Measurements from ENCODE around the gene FBXW4.

Gene FBXW4

DNA sequence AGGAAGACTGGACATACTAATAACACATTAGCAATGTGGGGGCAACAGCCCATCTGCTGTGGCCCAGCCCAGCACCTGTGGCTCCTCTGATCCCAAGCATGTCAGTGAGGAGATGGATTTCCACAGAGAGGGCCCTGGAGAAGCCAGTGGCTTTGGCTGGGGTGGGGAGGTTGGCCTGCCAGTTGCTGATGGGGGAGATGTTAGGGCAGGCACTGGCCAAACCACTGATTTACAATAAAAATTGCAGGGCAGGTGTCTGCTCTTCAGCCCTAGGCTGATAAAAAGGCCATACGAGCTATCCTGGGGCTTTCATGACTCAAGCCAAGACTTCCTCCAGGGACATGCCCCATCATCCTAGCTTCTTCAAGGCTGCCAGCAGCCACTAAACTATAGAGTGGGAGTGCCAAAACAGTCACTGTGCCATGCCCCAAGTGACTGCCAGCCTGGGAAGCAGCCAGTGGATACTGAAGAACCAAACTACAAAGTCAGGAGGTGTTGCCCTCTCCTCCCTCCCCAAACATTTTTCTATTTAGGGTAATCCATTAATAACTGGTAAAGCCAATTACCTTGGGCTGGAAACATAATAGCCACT lies 69.1 kb downstream of the FBXW4 start:
- TF ChIP-seq POLR2A (IDR thresholded peaks at IDR 0.05; ENCODE audit: low read depth, low read length), result no peak
- DNase-seq (ENCODE audit: insufficient read length, low spot score), result no peak
- FAIRE-seq, result no peak

GRCh38 chr10:101624526-101625102 lies 70.4 kb downstream of the FBXW4 start:
- DNase-seq (ENCODE audit: insufficient read length, low spot score), result no peak
- no peak for TF ChIP-seq POLR2A (IDR thresholded peaks at IDR 0.05; ENCODE audit: low read depth, low read length)
- FAIRE-seq, result no peak

- FAIRE-seq, result no peak
- no peak for TF ChIP-seq POLR2A (IDR thresholded peaks at IDR 0.05; ENCODE audit: low read depth, low read length)
- DNase-seq (ENCODE audit: insufficient read length, low spot score), result no peak
These were observed 71.4 kb downstream of the FBXW4 start for GRCh38 chr10:101623528-101623927.

DNA sequence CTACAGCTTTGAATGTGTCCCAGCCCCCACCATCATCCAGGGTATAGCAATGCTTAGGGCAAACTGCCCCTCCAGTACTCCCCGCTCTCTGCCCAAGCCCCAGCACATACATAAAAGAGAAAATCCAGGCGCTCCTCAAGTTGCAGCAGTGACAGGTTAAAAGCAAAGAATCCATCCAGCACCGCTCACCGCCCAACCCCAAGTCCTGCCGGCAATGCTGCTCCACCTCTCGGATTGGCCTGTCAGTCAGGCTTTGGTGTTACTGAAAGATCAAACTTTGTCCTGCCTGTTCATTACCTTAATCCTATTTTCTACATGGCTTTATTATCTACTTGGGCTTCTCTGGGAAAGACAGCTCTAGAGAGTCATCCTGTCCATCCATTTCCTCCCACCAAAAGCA lies 75.0 kb downstream of the FBXW4 start:
- DNase-seq (ENCODE audit: insufficient read length, low spot score) (no peak), FAIRE-seq (no peak)
- no peak for TF ChIP-seq POLR2A (IDR thresholded peaks at IDR 0.05; ENCODE audit: low read depth, low read length)

DNA sequence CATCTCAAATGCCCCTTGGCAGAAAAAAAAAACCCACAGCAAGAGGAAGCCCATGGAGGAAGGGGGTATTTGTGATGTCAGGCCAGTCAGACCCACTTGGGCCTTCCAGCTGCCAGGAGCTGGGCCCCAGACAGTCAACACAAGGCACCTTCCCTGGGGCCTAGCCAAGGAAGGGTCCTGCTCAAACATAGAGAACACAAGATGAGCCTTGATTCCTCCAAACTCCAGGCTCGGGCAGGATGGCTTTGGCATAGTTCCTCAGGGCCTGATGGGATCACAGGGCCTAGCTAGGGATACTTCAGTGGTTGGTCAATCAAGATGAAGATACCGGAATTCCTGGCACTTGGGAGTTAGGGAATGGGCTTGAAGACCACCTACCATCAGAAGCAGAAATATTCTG lies 76.1 kb downstream of the FBXW4 start:
- no peak for TF ChIP-seq POLR2A (IDR thresholded peaks at IDR 0.05; ENCODE audit: low read depth, low read length)
- FAIRE-seq (no peak), DNase-seq (ENCODE audit: insufficient read length, low spot score) (no peak)

GRCh38 chr10:101617824-101618568 lies 77.0 kb downstream of the FBXW4 start:
- DNase-seq (ENCODE audit: insufficient read length, low spot score) (no peak), FAIRE-seq (no peak)
- TF ChIP-seq POLR2A (IDR thresholded peaks at IDR 0.05; ENCODE audit: low read depth, low read length), result no peak

DNA sequence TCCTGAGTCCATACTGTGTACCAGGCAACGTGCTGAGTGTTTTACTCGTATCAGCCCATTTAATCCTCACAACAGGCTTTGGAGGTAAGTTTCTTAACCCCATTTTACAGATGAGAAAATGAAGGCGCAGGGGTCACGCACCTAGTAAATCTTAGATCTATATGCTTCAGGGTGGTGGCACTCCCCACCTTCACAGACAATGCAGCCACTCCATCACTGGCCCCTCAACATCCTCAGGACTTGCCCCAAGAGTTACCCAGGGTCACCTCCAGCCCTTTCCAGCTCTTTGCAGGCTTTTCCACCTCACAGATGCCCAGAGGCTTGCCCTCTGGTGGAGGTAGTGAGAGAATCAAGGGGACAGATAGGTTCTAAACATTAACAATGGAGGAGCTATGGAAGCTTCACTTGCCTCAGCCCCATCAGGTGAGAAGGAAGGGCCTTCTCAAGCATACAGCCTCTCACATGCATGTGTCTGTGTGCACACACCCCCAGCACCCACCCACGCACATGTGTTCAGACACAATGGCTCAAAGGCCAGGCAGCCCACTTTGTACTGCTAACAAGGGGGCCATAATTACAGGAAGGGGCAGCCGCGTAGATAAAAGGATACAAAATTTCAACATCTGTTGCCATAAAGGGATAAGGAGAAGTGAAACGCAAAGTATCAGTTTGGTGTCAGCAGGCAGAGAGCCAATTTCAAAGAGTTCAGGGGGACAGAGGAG lies 77.7 kb downstream of the FBXW4 start:
- no peak for FAIRE-seq
- DNase-seq (ENCODE audit: insufficient read length, low spot score), result no peak
- no peak for TF ChIP-seq POLR2A (IDR thresholded peaks at IDR 0.05; ENCODE audit: low read depth, low read length)

- TF ChIP-seq POLR2A (IDR thresholded peaks at IDR 0.05; ENCODE audit: low read depth, low read length), result no peak
- FAIRE-seq, result no peak
- no peak for DNase-seq (ENCODE audit: insufficient read length, low spot score)
These were observed 78.4 kb downstream of the FBXW4 start for GRCh38 chr10:101616415-101617101.

GRCh38 chr10:101615525-101616116 lies 79.3 kb downstream of the FBXW4 start:
- no peak for TF ChIP-seq POLR2A (IDR thresholded peaks at IDR 0.05; ENCODE audit: low read depth, low read length)
- DNase-seq (ENCODE audit: insufficient read length, low spot score), result no peak
- no peak for FAIRE-seq

- DNase-seq (ENCODE audit: insufficient read length, low spot score), result no peak
- FAIRE-seq, result no peak
- TF ChIP-seq POLR2A (IDR thresholded peaks at IDR 0.05; ENCODE audit: low read depth, low read length), result no peak
These were observed 80.1 kb downstream of the FBXW4 start for GRCh38 chr10:101614663-101615524.

DNA sequence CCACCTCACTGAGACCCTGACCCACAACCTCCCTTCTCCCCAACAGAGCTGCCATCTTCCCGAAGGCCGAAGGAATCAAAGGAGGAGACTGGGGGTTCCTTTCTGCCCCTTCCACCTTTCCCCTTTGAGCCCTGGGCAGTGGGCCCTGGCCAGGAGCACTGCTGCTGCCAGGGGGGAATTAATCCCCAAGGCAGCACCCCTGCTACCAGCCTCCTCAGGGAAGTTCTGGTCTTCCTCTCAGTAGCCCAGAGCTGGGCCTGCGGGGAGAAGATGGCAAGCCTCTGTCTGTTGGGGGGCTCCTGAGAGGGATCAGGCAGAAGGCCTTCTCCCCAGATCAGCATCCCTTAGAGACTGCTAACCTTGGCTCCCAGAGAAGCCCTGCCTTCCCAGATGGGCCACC lies 81.3 kb downstream of the FBXW4 start:
- FAIRE-seq (no peak), DNase-seq (ENCODE audit: insufficient read length, low spot score) (no peak)
- TF ChIP-seq POLR2A (IDR thresholded peaks at IDR 0.05; ENCODE audit: low read depth, low read length), result no peak

DNA sequence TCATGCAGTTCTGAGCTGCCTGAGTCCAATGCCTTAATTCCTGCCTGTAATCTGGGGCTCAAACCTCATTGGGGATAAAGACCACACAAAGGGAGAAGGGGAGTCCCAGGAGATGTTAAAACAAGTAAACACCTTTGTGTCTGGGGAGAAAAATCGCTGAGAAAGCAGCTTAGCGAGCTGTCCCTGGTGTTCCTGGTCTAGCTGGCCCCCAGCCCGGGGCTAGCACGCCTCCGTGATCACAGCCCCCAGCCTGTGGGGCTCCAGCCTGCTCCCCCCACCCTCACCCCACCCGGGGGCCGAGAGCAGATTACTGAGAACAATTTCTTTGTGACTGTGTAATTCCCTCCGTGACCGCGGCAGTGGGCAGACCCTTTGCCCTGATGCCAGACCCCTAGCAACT lies 82.1 kb downstream of the FBXW4 start:
- no peak for TF ChIP-seq POLR2A (IDR thresholded peaks at IDR 0.05; ENCODE audit: low read depth, low read length)
- FAIRE-seq (no peak), DNase-seq (ENCODE audit: insufficient read length, low spot score) (no peak)

- DNase-seq (ENCODE audit: insufficient read length, low spot score), result no peak
- no peak for TF ChIP-seq POLR2A (IDR thresholded peaks at IDR 0.05; ENCODE audit: low read depth, low read length)
- FAIRE-seq, result no peak
These were observed 82.9 kb downstream of the FBXW4 start for GRCh38 chr10:101612086-101612485.

All from H54 (cell line).